Subcutaneous abdominal adipose tissue (tissue), 5 donors: ENCODE results near the gene RAB11FIP3.

ENCODE experiments used
- H3K27ac ChIP-seq: one replicate; pipeline ENCODE4 v1.7.0; 2013; ENCODE audit warnings: low read depth, mild to moderate bottlenecking, inconsistent platforms, low read length, moderate library complexity
- H3K27me3 ChIP-seq, 5 donors: one replicate each; pipeline ENCODE4 v1.7.0; 2013; ENCODE audit warnings: low read length in 5 of 5, inconsistent platforms in 1 of 5; ENCODE audit not compliant: control insufficient read depth in 5 of 5, insufficient read depth in 4 of 5
- H3K36me3 ChIP-seq, 5 donors: one replicate each; pipeline ENCODE4 v1.7.0; 2013; ENCODE audit warnings: low read length in 5 of 5; ENCODE audit not compliant: control insufficient read depth in 5 of 5, insufficient read depth in 5 of 5
- H3K4me1 ChIP-seq, 5 donors: one replicate each; pipeline ENCODE4 v1.7.0; 2013; ENCODE audit warnings: low read length in 5 of 5, mild to moderate bottlenecking in 3 of 5, moderate library complexity in 1 of 5; ENCODE audit not compliant: control insufficient read depth in 5 of 5, insufficient read depth in 5 of 5
- H3K4me3 ChIP-seq, 5 donors: one replicate each; pipeline ENCODE4 v1.7.0; 2013; ENCODE audit warnings: low read length in 5 of 5, low read depth in 1 of 5
- H3K9ac ChIP-seq, 5 donors: one replicate each; pipeline ENCODE4 v1.7.0; 2013; ENCODE audit warnings: low read length in 5 of 5, mild to moderate bottlenecking in 4 of 5, moderate library complexity in 3 of 5
- H3K9me3 ChIP-seq, 5 donors: one replicate each; pipeline ENCODE4 v1.7.0; 2013; ENCODE audit warnings: low read length in 5 of 5; ENCODE audit not compliant: control insufficient read depth in 5 of 5
- donor health status: healthy.
- donor health status: healthy.
- donor health status: healthy.
- donor health status: healthy.
- donor health status: healthy.

Gene RAB11FIP3

GRCh38 chr16:528111-529011, 102.9 kb downstream of the RAB11FIP3 start:
- no peaks in the 10 kb centered on the region for H3K9me3 ChIP-seq
- peak overlapping the region; percentile 69 to 85 (median 79) for H3K4me3 ChIP-seq
- H3K36me3 ChIP-seq: peaks cover 0 to 4% (median 0%) of the 10 kb centered on the region in 5 donors
- H3K4me1 ChIP-seq: peaks cover 19 to 56% (median 44%) of the 10 kb centered on the region in 5 donors
- H3K27me3 ChIP-seq: no peaks in the 10 kb centered on the region
- H3K27ac ChIP-seq: peak overlapping the region; percentile 76
- H3K9ac ChIP-seq: peak overlapping the region; percentile 56 to 90 (median 87)

- Histone ChIP-seq H3K27ac (peak overlapping the region; percentile 76), H3K4me1 (peaks cover 19 to 60% (median 49%) of the 10 kb centered on the region in 5 donors), H3K9ac (peak overlapping the region; percentile 56 to 90 (median 87)), H3K9me3 (no peaks in the 10 kb centered on the region), H3K36me3 (peaks cover 0 to 4% (median 0%) of the 10 kb centered on the region in 5 donors), H3K27me3 (no peaks in the 10 kb centered on the region), H3K4me3 (peak overlapping the region; percentile 69 to 85 (median 79))
Observed at GRCh38 chr16:529012-529575, 103.6 kb downstream of the RAB11FIP3 start.

DNA sequence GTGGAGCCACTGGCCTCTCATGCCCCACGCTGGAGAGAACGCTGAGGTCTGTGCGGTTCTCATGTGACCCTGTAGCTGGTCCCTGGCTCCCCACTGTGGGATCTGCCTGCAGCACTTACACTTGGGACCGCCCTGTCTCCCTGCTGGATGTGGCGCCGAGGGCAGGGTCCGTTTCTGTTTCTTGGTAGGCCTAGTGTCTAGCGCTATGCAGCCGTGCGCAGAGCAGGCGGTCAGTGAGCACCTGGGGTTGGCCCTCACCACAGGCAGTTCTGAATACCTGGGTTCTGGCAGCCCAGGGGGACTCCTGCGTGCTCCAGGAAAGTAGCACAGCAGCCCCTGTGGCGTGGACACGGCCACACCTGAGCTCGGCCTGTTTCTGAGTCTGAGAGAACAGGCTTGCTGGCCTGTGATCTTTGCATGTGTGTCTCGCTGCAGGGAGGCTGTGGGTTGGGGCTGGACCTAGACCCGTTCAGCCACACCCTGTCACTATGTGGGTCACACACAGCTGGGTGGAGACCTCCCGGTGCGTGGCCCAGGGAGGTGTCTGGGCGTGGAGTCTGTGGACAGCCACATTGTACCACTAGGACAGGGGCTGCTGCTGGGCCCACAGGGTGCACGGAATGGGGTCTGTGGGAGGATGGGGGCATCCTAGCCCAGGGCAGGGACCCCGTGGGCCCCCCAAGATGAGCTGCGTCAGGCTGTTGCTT, 104.8 kb downstream of the RAB11FIP3 start:
- Histone ChIP-seq H3K4me3 (peak overlapping the region in 1 of 5 donors; percentile 11), H3K27ac (no peak overlapping the region), H3K9me3 (no peaks in the 10 kb centered on the region), H3K4me1 (peaks cover 19 to 59% (median 53%) of the 10 kb centered on the region in 5 donors), H3K27me3 (no peaks in the 10 kb centered on the region), H3K9ac (peak overlapping the region in 2 of 5 donors; percentile 23 to 39), H3K36me3 (peaks cover 0 to 4% (median 0%) of the 10 kb centered on the region in 5 donors)

GRCh38 chr16:531494-532125, 106.2 kb downstream of the RAB11FIP3 start:
- H3K9ac ChIP-seq: no peak overlapping the region
- H3K36me3 ChIP-seq: peaks cover 0 to 5% (median 0%) of the 10 kb centered on the region in 5 donors
- no peak overlapping the region for H3K27ac ChIP-seq
- H3K9me3 ChIP-seq: no peaks in the 10 kb centered on the region
- H3K4me3 ChIP-seq: no peak overlapping the region
- H3K4me1 ChIP-seq: peaks cover 10 to 52% (median 43%) of the 10 kb centered on the region in 5 donors
- H3K27me3 ChIP-seq: no peaks in the 10 kb centered on the region

DNA sequence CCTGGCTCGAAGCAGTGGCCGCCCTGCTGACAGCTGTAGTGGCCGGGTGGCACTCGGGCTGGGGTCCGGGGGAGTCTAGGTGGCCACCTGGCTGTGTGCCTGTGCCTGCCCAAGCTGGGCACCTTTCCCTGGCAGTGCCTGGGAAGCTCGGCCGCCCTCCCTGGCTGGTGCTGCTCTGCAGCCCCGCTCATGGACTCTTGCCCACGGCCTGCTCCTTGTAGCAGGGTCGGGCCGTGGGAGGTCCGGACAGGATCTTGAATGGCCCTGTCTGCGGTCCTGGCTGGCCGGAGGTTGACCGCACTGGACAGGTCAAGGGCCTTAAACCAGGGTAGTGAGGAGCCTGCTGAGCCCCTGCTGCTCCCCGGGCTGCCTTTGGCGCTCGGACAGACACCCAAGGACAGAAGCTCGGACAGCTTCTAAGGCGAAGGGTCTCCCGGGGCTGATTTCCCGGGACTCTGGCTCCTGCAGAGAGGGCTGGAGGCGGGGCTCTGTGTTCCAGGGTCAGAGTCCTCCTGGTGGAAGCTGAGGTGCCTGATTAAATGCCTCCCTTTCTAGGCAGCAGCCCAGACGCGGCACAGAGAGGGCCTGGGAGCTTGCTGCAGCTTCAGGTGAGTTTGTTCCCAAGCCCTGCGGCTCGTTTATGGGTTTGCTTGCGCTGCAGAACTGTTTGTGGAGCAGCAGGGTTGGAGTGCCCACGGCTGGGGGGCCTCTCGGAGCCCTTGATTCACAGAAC, 108.1 kb downstream of the RAB11FIP3 start:
- H3K27me3 ChIP-seq: no peaks in the 10 kb centered on the region
- no peak overlapping the region for H3K9ac ChIP-seq
- no peaks in the 10 kb centered on the region for H3K9me3 ChIP-seq
- H3K4me3 ChIP-seq: no peak overlapping the region
- H3K4me1 ChIP-seq: peaks cover 10 to 41% (median 34%) of the 10 kb centered on the region in 5 donors
- no peak overlapping the region for H3K27ac ChIP-seq
- H3K36me3 ChIP-seq: peaks cover 0 to 23% (median 8%) of the 10 kb centered on the region in 5 donors

GRCh38 chr16:534135-534534, 108.7 kb downstream of the RAB11FIP3 start:
- Histone ChIP-seq H3K9ac (no peak overlapping the region), H3K27ac (no peak overlapping the region), H3K4me3 (no peak overlapping the region), H3K4me1 (peaks cover 7 to 36% (median 28%) of the 10 kb centered on the region in 5 donors), H3K36me3 (peaks cover 0 to 24% (median 8%) of the 10 kb centered on the region in 5 donors), H3K27me3 (no peaks in the 10 kb centered on the region), H3K9me3 (no peaks in the 10 kb centered on the region)

- Histone ChIP-seq H3K9ac (peak overlapping the region in 1 of 5 donors; percentile 52), H3K27me3 (no peaks in the 10 kb centered on the region), H3K9me3 (no peaks in the 10 kb centered on the region), H3K4me1 (peaks cover 3 to 27% (median 20%) of the 10 kb centered on the region in 5 donors), H3K4me3 (no peak overlapping the region), H3K27ac (no peak overlapping the region), H3K36me3 (peaks cover 0 to 22% (median 8%) of the 10 kb centered on the region in 5 donors)
Observed at GRCh38 chr16:534856-535445, 109.5 kb downstream of the RAB11FIP3 start.

DNA sequence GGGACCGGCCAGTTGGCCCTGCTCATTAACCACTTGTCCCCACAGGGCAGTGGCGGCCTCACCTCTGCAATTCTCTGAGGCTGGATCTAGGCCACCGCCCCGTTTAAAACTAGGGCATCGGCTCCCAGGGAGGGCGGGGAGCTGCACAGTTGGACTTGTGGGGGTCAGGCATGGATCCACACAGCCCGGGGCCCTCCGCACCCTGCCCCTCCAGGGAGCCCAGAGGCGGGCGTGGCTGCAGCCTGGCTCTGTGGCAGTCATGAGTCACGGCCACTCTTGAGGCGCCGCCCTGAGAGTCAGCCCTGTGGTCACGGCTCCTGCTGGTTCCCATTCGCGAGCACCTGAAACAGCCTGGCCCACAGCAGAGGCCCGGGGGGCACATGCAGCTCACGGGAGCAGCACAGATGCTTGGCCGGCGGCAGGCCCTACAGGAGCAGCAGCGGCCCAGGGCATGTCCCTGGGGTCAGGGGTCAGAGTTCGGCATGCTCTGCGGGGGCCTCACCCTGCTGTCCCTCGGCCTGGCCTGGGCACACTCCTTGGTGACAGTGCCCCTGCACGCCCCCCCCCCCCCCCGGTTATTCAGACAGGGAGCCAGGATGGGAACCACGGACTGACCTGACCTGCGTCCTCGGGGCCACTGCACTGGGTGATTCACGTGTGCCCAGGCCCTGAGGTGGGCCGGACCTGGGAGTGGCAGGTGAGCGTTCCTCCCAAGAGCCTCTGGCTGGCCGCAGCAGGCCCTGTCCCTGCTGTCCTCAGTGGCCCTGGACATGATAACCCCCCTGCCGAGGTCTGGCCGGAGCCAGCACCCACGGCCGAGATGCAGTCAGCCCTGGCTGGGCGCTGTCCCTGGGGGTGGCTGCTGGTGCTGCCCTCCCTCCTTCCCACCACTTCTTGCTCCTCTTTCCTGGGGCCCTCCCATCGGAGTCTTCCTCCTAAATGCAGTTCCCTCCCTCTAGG, 110.3 kb downstream of the RAB11FIP3 start:
- no peak overlapping the region for H3K4me3 ChIP-seq
- peaks cover 0 to 24% (median 8%) of the 10 kb centered on the region in 5 donors for H3K36me3 ChIP-seq
- H3K27ac ChIP-seq: no peak overlapping the region
- H3K9ac ChIP-seq: peak overlapping the region in 2 of 5 donors; percentile 39 to 52
- peaks cover 1 to 22% (median 13%) of the 10 kb centered on the region in 5 donors for H3K4me1 ChIP-seq
- no peaks in the 10 kb centered on the region for H3K9me3 ChIP-seq
- H3K27me3 ChIP-seq: no peaks in the 10 kb centered on the region
